HL-60 (cell line): ENCODE results near the gene KMT5C.

Experiments used
- DNase-seq, 2 experiments: peaks; one replicate each; pipeline ENCODE4 v3.0.0-alpha.2; 2010 to 2020; ENCODE audit warnings: low read depth in 1 of 2, low spot score in 1 of 2
- H3K27ac ChIP-seq: fragments of 250-450 bp; sonication (Bioruptor Pico); replicated peaks from 2 replicates; pipeline ENCODE4 v1.5.1; 2020; ENCODE audit warnings: mild to moderate bottlenecking, moderate library complexity
- H3K27me3 ChIP-seq: fragments of 250-450 bp; sonication (Bioruptor Pico); 2 replicates; pipeline ENCODE4 v1.5.1; 2021; ENCODE audit warnings: mild to moderate bottlenecking, moderate library complexity; ENCODE audit not compliant: insufficient read depth, poor library complexity, severe bottlenecking
- H3K4me3 ChIP-seq: replicated peaks from 2 replicates; pipeline ENCODE4 v1.5.1; 2011; ENCODE audit warnings: mild to moderate bottlenecking, control low read depth, low read length; ENCODE audit not compliant: insufficient read depth
- CTCF ChIP-seq: IDR thresholded peaks from one replicate; pipeline ENCODE4 v1.5.1; 2011; ENCODE audit warnings: low read length, control low read depth, inconsistent platforms; ENCODE audit not compliant: insufficient read depth
- GABPA ChIP-seq: IDR thresholded peaks from 2 replicates; pipeline ENCODE4 v1.6.1; 2012; ENCODE audit warnings: low read depth
- POLR2AphosphoS5 ChIP-seq: IDR thresholded peaks from 2 replicates; pipeline ENCODE4 v1.6.1; 2012; ENCODE audit warnings: low read depth
- REST ChIP-seq: IDR thresholded peaks from 2 replicates; pipeline ENCODE4 v1.6.1; 2012; ENCODE audit warnings: low read depth; ENCODE audit not compliant: insufficient replicate concordance
- SPI1 ChIP-seq: IDR thresholded peaks from 2 replicates; pipeline ENCODE4 v1.6.1; 2012; ENCODE audit warnings: low read depth, mild to moderate bottlenecking, borderline replicate concordance

The KMT5C gene

GRCh38 chr19:55345818-55346724, 6.4 kb downstream of the KMT5C start:
- no peak overlapping the region for H3K27ac ChIP-seq
- DNase-seq = no peak
- no peak for TF ChIP-seq POLR2AphosphoS5

GRCh38 chr19:55346725-55347441, 7.2 kb downstream of the KMT5C start:
- Histone ChIP-seq H3K27me3 (no peaks in the 10 kb centered on the region), H3K27ac (no peak overlapping the region), H3K4me3 (no peak overlapping the region)
- DNase-seq = no peak
- no peak for TF ChIP-seq CTCF
- no peak for TF ChIP-seq POLR2AphosphoS5
- no peak for TF ChIP-seq REST
- no peak for TF ChIP-seq SPI1
- TF ChIP-seq GABPA = no peak

More at GRCh38 chr19:55345818-55346724, 6.4 kb downstream of the KMT5C start:
- H3K4me3 ChIP-seq = no peak overlapping the region
- no peaks in the 10 kb centered on the region for H3K27me3 ChIP-seq

- Histone ChIP-seq H3K27ac (no peak overlapping the region), H3K27me3 (peaks cover 4% of the 10 kb centered on the region), H3K4me3 (no peak overlapping the region)
- DNase-seq = no peak
- TF ChIP-seq SPI1 = no peak
- no peak for TF ChIP-seq CTCF
- TF ChIP-seq GABPA = no peak
- TF ChIP-seq POLR2AphosphoS5 = no peak
Measured at GRCh38 chr19:55347442-55348009, 7.8 kb downstream of the KMT5C start.

GRCh38 chr19:55348317-55349034, 8.8 kb downstream of the KMT5C start:
- DNase-seq = no peak
- H3K4me3 ChIP-seq = no peak overlapping the region
- TF ChIP-seq GABPA (no peak), SPI1 (no peak), POLR2AphosphoS5 (no peak), REST (no peak), CTCF (no peak)
- peaks cover 13% of the 10 kb centered on the region for H3K27me3 ChIP-seq
- H3K27ac ChIP-seq = no peak overlapping the region
